NK-92 treated with Interleukin-12 subunit alpha and Interleukin-12 subunit beta, amount 100 ng/mL, for 24 hours (cell line): ENCODE results near the gene TTLL10.
"Not testable (repeated sequence)": the region's sequence is repeated elsewhere in the genome, so short reads cannot be mapped to it uniquely, and the experiment has no call there.

Source experiments
- DNase-seq: peaks from one replicate; lab custom pipeline; 2025; lab: John Stamatoyannopoulos, UW

TTLL10 gene

DNA sequence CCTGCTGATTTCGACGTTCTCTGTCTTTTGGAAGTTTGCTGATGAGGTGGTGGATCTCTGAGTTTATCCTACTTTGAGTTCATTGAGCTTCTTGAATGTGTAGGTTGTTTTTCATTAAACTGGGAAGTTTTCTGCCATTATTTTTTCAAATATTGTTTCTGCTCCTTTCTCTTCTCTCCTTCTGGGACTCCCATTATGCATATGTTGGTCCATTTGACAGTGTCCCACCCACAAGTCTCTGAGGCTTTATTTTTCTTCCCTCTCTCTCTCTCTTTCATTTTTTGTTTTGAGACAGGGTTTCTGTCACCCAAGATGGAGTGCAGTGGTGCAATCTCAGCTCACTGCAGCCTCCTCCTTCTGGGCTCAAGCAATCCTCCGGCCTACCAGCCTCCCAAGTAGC is 21.0 kb downstream of the TTLL10 start:
- no peak for DNase-seq

DNA sequence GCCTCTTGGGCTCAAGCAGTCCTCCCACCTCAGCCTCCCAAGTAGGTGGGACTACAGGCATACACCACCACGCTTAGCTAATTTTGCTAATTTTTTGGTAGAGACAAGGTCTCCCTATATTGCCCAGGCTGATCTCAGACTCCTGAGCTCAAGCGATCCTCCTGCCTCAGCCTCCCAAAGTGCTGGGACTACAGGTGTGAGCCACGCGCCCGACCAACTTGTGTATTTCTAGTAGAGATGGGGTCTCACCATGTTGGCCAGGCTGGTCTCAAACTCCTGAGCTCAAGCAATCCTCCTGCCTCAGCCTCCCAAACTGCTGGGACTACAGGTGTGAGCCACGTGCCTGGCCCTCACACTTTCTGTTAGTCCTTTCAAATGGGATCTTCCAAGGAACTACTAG is 22.0 kb downstream of the TTLL10 start:
- not testable (repeated sequence) for DNase-seq

DNA sequence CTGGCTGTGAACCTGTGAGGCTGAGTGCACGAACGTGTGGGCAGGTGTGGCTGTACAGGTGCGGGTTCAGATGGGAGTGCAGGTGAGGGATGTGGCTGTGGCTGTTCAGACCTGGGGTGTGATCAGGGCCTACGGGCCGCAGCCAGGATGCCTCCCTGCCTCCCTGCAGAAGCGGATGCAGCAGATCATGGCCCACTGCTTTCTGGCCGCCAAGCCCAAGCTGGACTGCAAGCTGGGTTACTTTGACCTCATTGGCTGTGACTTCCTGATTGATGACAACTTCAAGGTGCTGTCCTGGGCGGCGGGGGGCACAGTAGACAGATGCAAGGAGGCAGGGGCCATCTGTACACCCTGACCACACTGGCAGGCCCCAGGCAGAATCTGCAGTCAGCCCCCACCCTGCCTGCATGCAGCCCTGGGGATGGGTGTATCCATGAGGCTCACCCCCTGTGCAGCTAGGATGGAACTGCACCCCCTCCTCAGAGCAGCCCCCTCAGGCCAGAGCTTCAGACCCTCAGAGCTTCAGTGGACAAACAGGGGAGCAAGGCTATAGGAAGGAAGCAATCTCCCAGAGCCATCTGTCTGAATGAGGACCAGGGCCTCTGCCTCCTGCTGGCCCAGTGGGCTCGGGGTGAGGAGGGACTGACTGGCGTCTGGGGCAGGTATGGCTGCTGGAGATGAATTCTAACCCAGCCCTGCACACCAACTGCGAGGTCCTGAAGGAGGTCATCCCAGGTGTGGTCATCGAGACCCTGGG is 22.9 kb downstream of the TTLL10 start:
- no peak for DNase-seq

GRCh38 chr1:1197188-1197500 is 23.5 kb downstream of the TTLL10 start:
- DNase-seq = no peak

GRCh38 chr1:1197551-1198422 is 24.1 kb downstream of the TTLL10 start:
- DNase-seq = no peak

DNA sequence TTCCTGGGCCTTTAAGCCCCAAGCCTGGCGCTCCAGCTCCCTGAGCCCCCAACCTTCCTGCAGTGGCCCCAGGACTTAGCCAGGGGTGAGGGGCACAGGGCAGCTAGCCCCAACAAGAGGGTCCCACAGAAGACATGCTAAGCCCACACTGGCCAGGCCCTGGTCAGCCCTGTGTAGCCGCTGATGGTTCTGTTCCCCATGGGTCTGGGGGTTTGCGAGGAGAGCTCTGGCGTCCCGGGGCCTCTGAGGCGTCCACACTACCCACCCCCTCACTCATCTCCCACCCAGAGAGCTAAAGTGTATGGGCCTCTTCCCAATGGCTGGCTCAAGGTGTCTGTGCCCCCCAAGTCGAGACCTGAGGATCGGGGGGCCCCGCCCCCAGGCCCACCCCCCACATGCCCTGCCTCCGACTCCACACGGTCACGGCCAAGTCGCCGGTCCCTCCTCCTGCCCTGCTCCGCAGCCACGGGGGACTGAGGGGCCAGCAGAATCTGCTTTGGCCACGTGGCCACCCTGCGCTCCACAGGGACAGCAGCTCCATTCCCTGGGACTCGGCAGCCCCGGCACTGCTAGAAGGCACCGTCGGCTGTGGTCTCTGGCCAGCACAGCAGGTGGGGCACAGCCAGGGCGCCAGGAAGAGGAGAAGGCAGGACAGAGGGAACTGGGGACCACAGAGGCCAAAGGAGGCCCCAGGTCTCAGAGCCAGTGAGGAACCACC is 24.9 kb downstream of the TTLL10 start:
- no peak for DNase-seq

GRCh38 chr1:1199141-1199960 is 25.7 kb downstream of the TTLL10 start:
- DNase-seq = no peak

DNA sequence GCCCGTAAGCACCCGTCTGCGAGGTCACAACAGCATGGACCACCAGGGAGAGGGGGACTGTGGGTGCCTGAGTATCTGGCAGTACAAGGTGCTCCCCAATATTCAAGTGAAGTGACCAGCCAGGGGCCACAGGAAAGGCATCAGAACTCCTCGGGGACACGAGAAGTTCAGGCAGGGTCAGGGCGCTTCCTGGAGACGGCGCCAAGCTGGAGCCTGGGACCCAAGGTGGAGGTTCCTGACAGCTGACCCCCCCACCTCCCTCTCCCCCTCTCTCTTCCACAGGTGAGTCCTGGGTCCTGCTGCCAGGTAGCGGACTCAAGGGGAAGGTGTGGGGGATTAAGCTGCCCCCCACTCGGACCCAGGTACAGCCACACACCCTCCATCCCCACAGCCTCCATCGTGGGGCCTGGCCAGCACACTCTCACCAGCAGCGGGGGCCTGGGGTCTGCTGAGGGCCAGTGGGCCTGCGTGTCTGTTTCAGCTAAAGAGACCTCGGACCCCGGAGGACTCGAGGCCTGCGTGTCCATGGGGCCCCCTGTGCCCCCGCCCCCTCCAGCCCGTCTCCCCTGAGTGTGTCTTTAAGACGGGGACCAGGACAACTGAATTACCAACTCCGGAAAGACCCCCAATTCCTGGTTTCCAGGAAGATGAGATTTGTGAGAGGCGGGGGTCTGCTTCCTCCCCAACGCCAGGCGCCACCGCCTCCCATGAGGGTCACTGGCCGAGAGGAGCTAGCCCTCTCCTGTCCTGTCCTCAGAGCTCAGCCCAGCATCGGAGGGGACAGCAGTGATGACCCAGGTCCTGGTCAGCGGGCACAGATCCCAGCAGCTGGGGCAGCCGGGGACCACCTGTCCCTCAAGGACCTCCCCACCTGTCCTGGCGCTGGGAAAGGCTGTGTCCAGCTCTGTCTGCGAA is 26.5 kb downstream of the TTLL10 start:
- DNase-seq = no peak

DNA sequence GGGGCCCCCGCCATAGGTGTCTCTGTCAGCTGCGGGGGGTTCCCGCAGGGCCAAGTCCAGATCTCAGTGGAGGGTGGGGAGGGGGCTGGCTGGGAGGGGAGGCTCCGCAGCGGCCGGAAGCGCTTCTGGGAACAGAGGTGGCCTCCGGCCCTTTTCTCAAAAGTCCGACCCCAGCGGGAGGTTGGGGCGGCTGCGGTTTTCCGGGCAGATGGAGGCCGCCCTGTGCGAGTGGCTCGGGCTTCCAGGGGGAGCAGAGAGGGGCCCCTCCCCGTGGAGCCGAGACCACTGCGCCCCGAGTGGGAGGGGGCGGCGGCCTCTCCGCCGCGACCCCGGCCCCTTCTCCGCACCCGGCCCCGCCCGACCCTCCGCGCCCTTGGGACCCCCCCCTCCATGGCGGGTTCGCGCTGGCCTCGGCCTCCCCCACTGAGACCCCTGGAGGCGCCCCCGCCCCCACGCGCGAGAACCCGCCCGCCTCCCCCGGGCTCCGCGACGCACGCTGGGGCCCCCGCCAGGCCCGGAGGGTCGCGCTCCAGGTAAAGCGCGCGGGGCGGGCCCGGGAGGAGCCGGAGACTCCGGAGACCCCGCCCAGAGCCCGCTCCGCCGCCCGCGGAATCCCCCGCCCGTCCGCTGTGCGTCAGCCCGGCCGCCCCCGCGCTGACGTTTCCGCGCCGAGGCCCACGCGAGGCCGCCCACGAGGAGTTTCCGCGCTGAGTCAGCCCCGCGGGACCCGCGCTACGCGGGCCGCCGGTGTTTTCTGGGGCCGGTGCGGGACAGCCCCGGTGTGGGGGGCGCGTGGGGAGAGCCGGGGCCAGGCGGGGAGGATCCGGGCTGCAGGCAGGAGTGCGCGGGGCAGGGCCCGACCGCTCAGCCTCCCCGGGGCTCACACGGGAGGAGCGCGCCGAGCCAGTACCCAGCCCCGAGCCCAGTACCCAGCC is 27.5 kb downstream of the TTLL10 start:
- no peak for DNase-seq

- no peak for DNase-seq
Observed at GRCh38 chr1:1202831-1203560, 29.3 kb downstream of the TTLL10 start.

DNA sequence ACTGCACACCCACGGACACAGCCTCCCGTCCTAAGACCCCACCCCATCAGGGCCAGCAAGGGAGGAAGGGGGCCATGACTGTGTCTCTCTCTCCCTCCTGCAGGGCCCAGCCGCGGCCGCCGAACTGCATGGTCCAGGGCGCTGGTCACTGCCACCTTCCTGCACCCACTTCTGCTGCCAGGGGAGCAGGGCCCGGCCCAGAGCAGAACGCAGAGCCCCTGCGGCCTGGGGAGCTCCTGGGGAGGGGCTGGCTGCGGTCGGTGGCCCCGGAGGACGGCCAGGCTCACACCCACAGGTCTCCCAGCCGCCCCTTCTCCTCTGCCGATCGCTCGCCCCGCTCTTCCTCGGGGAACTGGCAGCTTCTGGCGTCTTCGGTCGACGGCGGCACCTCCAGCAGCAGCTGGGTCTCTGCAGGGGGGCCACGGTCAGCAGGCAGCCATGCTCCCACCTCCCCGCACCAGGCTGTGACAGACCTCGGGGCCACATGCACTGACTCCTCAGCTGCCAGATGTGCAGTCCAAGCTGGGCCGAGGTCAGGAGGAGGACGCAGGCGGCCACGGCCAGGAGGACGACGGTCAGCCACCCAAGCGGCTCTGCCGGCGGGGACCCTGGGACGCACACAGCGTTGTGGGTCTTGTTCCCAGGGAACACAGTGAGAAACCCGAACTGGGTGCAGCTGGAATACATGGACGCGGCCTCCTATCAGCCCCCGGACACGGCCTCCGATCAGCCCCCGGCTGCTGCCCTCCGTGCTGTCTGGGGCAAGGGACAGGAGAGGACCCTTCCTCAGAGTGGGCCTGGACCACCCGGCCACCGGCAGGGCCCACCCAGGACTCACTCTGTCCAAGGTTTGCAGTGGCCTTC is 30.1 kb downstream of the TTLL10 start:
- no peak for DNase-seq

GRCh38 chr1:1204425-1204920 is 30.8 kb downstream of the TTLL10 start:
- no peak for DNase-seq

DNA sequence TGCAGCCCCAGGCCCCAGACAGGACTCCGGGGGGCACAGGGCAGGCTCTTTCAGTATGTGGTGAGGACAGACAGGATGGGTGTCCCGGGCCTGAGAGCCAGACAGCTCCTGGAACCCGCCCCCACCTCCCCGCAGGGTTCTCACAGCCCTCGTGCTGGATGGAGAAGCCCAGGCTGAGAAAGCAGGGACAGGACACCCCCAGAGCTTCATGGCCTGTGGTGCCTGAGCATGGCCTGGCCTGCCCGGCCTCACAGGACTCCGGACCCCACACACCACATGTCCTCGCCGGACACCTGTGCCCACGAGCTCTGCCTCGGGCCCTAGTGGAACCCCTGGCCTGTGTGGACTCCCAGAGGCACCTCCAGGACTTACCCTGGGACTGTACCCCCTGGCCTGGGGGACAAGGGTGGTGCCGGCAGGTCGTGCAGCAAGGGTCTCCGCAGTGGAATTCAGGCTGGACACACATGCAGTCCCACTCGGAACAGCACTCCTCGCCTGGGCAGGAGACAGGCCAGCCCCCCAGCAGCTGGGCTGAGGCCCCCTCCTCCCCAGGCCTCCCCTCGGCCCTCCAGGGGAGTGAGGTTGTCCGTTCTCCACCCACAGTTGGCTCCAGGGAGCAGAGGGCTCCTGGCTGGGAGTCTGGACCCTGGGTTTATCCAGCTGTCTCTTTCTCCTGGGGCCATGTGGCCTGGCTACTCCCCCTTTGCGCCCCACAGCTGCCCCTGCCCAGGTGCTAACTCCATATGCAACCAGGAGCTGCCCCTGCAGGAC is 31.5 kb downstream of the TTLL10 start:
- DNase-seq = no peak

GRCh38 chr1:1205769-1206375 is 32.2 kb downstream of the TTLL10 start:
- no peak for DNase-seq

DNA sequence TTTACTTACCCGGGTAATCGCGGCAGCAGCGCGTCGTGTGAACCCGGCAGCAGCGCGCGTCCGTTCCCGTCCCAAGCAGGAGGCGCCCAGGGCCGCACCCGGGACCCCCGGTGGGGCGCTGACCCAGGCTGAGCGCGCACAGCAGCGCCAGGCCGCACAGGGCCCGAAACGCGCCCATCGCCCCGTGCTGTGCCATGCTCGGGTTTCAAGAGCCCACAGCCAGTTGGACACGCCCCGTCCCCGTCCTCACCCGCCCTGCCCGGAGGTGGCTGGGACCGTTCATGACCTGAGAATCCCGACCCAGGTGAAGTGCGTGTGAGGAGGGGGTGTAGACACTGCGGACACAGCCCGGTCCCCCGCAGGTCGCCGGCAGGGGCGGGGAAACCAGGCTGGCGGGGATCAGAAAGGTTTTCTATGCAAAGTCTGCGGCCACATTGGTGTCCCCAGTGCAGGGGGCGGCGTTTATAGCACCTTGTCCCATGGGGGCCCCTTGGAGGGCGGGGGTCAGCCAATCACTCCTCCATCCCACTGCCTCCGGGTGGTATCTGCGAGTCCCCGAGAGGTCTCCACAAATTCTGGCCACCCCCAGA is 32.8 kb downstream of the TTLL10 start, which contains the start of gene TNFRSF18:
TSS of gene TNFRSF18 (minus strand) at position 217 of the 590 bp plus-strand sequence. CDS start at position 196, 21 bp downstream.
- DNase-seq = no peak

DNA sequence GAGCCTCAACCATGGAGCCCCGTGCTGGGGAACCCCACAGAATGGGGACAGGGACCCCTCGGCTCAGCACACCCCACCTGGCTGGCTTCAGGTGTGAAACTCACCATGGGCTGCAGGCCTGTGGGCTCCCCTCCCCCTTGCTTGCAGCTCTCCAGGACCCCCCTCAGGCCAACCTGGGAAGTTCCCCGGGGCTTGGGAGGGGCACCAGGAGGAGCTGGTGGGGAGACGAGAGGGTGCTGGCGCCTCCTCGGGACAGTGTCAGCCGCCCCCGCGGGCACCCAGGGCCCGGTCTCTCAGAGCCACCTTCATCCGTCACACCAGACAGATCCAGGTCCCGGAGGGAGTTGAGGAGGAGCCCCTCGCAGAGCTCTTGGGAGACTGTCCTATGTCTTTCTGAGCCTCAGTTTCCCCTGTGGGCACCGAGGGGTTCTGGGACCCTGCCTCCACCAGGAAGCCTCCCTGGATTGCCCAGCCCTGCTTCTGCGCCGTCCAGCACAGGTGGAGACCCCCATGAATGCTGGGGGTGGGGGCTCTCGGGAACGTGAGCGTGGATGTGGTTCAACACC is 33.4 kb downstream of the TTLL10 start:
- DNase-seq = no peak
